Stimulated activated CD4-positive, alpha-beta T cell treated with anti-CD3 and anti-CD28 coated beads, TNF-alpha, amount 100 ng/mL, for 1 hour (primary cell): ENCODE results near the gene PTOV1.

Source experiments
- DNase-seq, 3 donors: peaks; one replicate each; pipeline ENCODE4 v3.0.0-alpha.2; 2020; ENCODE audit warnings: low read depth in 3 of 3, low spot score in 1 of 3

The PTOV1 gene

DNA sequence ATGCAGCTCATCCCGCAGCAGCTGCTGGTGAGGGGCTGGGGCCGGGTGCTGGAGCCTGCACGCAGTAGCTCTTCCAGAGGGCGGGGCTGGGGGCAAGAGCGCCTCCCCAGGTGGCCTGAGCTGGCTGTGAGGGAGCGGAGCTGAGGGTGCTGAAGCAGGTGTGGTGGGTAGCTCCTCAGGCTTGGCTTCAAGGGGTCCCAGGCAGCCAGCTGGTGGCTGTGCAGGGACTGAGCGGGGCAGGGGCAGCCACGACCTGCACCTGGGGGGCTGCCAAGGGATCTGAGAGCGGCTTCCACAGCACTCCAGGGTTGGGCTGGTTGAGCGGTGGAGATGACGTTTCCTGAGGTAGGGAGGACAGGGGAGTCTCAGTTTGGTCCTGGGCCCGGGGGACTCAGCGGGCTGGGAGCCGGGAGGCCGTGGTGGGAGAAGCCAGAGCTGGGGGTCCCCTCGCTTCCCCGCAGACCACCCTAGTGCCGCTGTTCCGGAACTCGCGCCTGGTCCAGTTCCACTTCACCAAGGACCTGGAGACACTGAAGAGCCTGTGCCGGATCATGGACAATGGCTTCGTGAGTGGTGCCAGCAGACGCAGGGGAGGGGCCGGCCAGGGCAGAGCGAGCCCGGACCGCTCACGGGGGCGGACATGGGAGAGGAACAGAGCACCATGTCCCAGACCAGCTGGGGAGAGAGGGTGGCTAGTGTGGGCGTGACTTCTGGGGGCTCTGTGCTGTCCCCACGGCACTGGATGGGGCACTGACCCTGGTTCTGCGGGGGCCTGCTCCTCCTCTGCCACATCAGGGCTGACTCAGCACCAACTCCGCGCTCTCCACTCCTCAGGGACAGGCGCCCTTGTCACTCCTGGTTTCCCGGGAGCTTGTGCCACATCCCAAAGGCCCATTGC lies 7.4 kb downstream of the PTOV1 start:
- no peak for DNase-seq

DNA sequence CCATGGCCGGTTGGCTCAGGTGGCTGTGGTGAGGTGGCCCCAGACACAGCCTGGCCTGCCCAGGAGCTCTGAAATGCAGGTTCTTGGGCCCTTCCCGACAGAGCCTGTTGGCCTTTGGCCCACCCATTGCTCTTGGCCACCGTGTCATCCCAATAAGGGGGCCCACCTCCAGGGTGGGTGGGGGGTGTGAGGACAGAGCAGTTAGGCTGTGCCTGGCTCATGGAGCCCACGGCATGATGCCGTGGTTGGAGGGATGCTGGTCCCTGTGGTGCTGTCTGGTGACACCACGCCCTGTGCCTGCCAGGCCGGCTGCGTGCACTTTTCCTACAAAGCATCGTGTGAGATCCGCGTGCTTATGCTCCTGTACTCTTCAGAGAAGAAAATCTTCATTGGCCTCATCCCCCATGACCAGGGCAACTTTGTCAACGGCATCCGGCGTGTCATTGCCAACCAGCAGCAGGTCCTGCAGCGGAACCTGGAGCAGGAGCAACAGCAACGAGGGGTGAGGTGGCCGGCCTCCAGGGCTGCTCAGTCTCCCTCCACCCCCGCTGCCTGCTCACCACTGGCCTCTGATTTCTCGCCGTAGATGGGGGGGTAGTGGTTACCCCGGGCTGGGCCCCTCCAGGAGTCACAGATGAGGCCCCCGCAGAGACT lies 8.8 kb downstream of the PTOV1 start:
- DNase-seq, result no peak

DNA sequence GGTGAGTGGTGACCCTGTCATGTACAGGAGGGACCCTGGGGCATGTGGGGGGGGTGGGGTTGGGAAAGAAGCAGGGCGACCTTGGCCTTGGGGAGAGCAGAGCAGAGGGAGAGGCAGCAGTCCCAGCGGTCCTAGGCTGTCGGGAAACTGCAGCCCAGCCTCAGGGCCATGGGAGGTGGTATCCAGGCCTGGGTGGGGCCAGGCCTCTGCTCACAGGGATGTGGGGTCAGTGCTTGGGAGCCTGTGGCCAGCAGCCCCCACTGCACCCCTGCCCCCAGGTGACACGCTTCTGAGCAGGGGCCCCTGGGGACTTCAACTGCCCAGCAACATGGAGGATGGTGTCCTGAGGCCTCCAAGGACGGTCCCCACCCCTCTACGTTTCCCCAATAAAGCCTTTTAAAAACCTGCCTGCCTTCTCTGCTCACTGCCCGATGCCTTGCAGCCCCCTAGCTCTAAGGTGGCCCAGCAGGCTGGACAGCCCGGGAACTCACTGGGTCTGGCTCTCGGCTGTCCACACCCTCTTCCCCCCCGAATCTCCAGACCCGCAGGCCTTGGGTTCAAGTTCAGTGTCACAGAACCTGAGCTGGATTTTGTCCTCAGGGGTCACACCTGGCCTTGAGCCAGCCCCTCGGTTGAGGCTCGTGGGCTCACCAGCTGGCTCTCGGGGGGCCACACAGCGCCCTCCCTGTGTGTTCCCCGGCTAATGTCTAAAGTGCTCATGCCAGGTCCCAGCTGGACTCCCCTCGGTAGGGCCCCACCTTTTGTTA lies 9.6 kb downstream of the PTOV1 start:
- DNase-seq, result no peak

DNA sequence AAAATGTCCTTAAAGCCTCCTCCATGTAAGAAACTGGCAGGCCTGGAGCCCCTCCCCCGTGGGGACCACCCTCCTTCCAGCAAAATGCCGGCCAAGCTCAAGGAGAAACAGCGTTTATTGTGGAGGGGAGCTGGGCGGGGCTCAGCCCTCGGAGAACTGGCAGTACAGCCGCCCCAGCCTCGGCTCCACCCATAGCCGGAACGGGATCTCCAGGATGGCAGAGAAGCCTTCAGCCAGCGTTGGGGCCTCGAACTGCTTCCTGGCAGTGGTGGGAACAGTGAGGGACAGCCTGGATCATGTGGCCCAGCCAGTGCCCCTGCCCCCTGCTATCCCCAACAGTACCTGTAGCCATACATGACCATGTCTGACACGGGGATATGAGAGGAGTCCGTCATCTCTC lies 10.1 kb downstream of the PTOV1 start:
- no peak for DNase-seq

DNA sequence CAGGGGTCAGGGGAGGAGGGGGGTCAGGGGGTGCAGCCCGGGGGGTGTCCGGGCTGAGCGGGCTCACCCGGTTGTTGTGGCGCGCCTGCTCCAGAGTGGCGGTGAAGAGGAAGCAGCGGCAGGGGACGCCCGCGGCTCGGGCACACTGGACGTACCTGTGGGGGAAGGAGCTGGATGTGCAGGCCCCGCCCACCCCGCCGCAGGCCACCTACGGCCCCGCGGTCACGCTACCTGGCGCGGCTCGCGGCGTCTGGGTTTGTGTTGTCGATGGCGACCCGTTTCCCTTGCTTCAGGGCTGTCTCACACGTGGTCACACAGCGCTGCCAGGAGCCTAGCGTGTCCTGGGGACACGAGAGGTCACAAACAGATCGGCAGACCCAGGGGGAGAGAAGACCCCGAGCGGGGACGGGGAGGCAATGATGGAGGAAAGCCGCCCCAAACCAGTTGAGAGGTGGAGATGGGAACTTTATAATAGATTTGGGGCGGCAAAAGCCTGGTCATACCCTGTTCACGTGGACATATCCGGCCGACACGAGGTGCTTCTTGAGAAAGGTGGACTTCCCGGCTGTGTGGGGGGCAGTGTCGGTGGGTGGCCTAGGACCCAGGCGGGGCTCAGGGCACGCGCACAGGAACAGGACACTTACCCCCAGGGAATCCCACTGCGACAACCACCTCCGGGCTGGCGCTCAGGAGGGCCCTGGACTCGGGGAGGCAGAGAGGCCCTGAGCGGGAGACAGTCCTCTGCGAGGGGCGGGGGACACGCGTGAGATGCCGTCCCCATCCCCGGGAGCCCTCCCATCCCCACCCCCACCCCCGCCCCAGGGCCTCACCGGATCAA lies 10.8 kb downstream of the PTOV1 start:
- no peak for DNase-seq

DNA sequence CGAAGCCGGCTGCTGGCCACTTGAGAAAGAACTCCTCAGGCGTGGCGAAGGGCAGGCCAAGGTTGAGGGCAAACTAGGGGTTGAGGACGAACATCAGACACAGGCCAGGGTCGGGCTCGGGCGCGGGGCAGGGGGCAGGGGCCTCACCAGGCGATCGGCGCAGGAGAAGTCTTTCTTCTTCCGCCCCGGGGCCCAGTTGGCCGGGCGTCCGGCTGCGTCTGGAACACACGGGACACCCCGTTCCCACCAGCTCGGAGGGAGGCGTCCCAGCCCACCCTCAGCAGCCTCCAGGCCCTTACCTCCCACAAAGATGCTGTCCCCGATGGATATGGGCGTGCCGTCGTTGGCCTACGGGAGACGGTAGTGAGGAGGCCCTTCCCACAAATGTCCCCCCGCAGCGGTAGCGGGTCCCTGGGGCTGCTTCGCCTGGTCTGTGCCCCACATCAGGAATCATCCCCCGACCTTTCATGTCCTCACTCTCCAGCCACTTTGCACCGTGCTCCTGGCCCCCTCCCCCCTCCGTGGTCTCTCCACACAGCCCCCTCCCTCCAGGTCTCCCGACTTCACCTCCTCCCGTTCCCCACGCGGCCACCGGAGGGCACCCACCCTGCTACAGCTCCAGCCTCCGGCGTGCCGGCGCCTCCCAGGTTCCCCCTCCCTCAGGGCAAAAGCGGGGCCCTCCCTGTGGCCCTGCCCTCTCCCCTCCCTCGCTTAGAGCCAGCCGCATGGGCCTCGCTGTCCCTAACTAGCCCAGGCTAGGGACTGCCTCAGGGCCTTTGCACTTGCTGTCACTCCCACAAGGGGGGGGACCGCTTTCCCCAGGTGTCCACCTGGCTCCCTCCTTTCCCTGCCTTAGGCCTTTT lies 11.7 kb downstream of the PTOV1 start:
- DNase-seq, result no peak

DNA sequence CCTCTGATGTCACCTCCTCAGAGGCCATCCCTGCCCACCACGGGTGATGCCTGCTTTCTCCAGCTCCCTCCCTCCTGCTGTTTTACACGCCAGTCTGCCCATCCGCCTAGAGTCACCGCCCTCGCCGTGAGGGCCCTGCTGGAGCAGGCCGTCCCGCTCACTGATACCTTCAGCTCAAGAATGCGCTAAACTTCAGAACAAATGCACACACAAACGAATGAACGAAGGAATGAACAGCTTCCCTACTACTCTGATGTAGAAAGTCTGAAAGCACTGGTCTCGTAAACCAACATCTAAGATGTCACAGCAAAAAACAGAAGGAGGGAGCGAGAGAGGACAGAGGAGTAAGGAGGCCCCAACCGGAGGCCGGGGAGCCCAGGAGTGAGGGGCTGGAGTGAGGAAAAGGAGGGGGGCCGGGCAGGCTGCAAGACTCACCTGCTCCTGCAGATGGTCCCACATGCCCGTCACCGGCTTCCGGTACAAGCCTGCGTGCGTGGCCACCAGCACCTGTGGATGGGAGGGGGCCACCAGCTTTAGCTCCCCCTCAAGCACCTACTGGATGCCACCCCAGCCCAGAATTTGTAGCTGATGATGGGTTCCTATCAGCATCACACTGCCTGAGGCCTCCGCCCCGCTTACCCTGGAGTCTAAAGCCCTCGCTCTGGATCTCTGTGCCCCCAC lies 12.4 kb downstream of the PTOV1 start:
- DNase-seq, result no peak

DNA sequence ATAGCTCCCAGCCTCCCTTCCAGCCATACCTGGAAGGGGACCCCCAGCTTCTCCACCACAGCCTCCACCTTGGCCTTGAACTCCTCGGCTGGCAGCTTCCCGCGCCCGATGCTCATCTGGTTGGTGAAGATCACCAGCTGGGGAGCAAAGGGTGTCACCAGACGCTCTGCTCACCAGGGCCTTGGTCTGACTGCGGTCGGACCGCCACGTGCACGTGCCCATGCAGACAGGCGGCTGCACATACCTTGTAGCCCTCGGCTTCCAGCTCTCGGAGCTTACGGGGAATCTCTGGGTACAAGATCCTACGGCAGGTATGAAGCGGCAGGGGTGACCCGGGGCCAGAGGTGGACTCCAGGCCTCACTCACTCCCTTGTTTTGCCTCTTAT lies 13.0 kb downstream of the PTOV1 start:
- no peak for DNase-seq

DNA sequence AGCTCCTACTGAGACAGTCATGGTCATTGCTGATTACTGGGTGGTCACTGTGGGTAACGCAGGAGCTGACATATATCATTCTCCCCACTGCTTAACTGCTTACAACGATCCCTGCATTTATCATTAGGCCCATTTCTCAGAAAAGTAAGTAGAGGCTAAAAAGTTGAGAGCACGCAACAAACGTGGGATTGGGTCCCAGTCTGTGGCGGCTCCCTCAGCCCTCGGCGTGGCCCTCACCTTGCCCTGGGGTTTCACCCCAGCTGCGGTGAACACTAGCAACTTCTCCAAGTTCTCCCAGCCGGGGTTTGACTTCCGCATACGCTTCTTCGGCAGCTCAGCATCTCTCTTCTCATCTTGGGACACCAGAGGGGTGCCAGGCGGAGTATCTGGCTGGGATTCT lies 13.9 kb downstream of the PTOV1 start:
- no peak for DNase-seq

DNA sequence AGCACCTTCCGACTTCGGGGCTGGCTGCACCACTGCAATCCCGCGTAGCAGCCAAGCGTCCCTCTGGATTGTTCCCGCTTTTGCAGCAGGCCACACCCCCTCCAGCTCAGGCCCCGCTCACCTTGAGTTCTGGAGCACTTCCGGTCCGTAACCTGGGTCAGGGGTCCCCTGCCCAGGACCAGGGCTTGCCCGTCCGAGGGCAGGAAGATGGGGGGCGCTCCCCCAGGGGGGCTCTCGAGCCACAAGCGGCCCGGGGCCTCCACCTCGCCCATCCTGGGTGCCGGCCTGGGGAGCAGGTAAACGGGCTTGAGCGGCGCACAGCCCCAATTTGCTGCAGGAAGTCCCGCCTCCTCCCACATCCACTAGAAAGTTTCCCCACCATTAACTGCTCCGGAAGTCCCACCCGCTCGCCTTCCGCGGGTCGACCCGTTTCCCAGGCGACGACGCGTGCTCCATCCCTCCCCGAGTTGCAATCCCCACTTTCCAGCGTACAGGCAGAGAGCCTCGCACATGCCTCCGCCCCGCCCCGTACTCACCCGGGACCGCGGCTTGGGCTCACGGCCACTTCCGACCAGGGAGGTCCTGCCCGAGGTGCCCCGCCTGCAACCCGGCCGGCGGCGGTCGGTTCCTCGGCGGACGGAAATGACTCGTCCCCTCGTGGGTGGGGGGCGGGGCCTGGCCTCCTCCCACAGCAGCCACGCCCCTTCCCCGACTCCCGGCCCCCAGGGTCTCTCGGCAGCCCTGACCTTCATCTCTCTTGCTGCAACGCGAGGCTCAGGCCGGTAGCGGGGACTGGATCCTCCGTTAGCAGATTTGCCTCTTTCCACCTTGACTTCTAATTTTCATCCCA lies 16.2 kb downstream of the PTOV1 start, which contains the start of gene PNKP:
Gene PNKP (minus strand): TSS at position 644 of the 850 bp plus-strand sequence. CDS start 372 bp downstream, at position 272.
- DNase-seq, result peak; percentile 46 to 95 (median 63)

DNA sequence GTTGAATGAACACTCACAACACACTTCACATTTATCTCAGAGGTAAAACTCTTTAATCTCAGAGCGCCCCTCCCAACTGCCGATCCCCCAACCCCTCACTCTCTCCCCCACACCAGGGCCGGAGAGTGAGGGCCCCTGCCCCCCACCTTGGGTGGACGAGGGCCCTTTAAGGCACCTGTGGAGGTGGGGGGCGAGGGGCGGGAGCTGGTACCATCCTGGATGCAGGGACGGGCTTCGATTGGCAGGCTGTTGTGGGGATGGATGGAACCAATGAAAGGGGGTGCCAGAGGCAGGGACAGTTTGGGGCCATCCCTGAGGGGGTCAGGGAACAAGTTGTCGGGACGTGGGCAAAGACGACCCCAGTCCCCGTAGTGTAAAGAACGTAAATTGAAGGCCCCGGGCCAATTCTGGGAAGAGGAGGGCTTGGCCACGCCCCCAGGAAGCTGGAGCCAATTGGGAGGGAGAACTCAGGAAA lies 18.1 kb downstream of the PTOV1 start:
- DNase-seq, result peak in 1 of 3 donors; percentile 62

DNA sequence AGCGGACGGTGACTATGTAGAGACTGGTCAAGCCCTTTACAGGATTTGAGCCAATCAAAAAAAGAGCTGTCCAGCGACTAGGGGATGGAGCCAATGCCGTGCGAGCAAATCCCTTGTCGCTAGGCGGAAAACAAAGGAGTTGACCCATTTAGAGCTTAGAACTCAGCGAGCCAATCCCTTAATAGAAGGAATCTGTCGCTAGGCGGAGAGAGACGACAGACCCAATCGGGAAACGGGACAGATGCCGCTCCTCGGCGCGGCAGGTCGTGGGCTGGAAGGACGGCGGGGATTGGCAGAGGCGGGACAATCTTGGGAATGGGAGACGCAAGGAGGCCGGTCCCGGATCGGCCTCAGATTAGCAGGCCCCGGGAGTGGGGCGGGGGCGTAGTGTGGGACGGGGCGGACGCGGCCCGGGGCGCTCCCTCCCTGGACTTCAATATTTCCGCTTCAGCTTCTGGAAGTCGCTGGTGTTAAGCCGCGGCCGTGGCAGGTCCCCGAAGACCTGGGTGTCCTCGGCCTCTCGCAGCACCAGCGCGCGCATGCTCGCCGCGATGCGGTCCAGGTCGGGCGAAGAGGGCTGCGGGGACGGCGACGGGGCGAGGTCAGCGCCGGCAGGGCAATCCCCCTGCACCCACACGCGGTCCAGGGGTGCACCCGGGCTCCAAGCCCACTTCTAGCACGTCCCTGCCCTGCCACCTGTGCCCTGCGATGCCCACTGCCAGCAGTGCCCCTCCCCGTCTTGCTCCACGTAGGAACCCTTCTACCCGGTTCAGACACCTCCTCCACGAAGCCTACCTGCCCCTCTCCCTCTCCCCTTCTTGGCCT lies 18.7 kb downstream of the PTOV1 start:
- peak; percentile 71 to 82 (median 75) for DNase-seq

DNA sequence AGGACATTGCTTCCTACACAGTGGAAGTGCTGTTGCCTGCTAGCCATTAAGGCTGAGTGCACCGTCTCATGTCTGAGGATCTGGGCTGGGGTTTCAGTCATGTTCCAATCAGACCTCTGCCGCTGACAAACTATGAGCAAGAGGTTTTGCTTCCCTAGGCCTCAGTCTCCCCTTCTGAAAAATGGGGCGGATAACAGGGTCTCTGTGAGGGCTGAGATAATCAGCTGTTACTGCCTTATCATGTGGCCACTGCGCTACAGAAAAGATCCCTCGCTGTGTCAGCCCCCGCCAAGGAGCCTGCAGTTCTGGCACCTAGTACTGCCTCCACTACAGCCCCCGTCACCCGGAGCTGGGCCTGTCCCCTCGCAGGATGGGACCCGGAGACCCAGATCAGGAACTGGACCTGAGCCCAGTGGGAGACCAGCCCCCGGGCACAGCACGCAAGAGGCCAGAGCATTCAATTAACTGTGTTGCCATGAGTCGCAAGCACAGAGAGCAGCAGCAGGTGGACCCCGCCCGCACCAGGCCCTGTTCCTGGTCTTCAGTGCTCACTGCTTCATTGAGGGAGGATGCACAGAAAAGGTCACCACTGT lies 19.4 kb downstream of the PTOV1 start:
- no peak for DNase-seq

DNA sequence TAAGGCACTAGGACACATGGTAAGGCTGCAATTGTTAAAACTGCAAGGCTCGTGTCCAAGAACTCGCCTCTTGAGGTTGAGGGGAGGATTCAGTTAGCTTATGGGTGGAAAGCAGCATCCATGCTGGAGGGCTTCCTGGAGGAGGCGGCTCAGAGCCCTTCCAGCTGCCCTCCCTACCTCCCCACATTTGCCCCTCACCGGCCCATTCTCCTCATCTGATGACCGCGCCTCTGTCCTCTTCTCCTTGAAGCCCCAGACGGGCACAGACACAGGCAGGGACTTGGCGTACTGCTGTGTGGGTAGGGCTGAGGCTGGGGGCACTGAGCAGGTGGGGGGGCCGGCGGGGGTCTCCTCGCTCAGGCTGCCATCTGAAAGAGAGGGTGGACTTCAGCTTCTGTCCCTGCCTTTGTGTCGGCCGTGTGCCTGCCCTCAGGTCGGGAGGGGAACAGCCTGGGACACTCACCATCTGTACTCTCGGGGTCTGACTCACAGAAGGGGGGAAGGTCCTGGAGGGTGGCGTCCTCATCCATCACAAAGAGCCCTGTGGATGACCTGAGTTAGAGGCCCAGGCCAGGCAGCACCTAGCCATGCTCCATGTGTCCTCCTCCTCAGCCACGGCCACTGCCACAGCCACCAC lies 20.5 kb downstream of the PTOV1 start:
- no peak for DNase-seq

DNA sequence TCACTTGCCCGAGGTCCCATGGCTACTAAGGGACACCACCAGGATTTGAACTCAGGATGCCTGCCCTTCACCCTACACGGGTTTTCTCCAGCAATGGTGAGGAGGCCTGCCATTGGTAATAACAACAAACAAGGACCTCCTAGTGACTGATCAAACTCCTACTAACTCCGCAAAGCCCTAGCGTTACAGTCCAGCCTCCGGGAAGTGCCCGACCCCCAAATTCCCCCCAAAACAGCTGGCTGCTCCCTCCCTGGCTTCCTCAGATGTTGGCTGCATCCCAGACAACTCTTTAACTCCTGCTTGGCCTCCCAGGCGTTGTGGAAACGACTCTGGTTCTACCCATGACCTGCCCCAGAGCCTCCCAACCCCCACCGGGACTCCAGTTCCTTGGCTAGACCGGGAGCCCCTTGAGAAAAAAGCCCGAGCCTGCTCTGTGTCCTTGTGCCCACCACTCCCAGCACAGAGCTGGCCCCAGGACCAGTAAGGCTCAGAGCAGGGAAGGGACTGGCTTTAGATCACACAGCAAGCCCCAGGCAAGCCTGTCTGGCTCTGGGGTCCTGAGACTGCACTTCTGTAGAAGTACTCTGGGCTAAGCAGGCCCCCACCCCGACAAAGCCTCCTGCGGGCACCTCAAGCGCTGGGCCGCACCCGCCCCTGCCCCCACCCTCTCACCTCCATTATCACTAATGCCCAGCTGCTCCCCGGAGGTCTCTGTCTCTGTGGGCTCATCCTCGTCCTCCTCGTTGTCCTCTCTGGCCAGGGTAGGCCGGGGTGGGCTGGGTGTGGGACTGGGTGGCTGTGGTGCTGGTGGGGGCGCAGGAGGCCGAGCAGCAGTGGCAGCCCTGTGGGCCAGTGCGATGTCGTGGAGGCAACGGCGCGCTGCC lies 21.5 kb downstream of the PTOV1 start:
- DNase-seq, result no peak

DNA sequence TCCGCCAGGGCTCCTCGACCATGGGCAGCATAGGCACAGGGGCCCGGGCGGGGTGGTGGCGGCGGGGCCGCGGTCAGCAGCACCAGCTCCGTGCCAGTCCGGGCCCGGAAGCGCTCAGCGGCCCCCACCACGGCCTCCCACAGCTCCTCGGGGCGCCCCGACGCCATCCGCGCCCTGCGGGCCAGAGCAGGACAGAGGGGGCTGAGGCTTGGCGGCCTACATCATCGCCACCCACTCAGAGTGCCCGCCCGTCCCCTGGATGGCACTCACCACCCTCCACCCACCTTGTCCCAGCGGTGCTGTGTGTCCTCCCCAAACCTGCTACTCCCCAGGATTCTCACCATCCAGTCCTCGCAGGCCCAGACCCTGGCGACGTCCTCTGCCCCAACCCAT lies 22.2 kb downstream of the PTOV1 start:
- no peak for DNase-seq
